Motor neuron (in vitro differentiated cells): Measurements from ENCODE around the gene ARF3. TPM values are rescaled to one million over a fixed set of nuclear protein-coding genes. Genes with fewer than 3 reads are reported as not detected.
A peak's percentile ranks its signal among the peaks of the same experiment; 100 is the strongest.

Experiments
- ATAC-seq, 8 experiments: fragments of 200-7000 bp; cut with Tn5 transposase; replicated peaks in 6 of 8; 2 replicates each; pipeline ENCODE4 v1.8.0; 2021; ENCODE audit warnings: mild to moderate bottlenecking in 8 of 8, moderate library complexity in 8 of 8
- H3K27ac ChIP-seq, 2 donors: fragments of 250-450 bp; sonication (Bioruptor Pico); 2 replicates each; pipeline ENCODE4 v1.9.0; 2021; ENCODE audit warnings: antibody characterized with exemption in 2 of 2, mild to moderate bottlenecking in 2 of 2, moderate library complexity in 1 of 2
- H3K4me1 ChIP-seq, 2 donors: fragments of 250-450 bp; sonication (Bioruptor Pico); replicated peaks in 1 of 2; 2 replicates each; pipeline ENCODE4 v1.6.1; 2021; ENCODE audit warnings: antibody characterized with exemption in 2 of 2, mild to moderate bottlenecking in 2 of 2, moderate library complexity in 1 of 2
- H3K4me3 ChIP-seq, 5 donors: fragments of 250-450 bp; sonication (Bioruptor Pico); 2 replicates each; pipeline ENCODE4 v1.9.0; 2021; ENCODE audit warnings: antibody characterized with exemption in 5 of 5, mild to moderate bottlenecking in 5 of 5, moderate library complexity in 4 of 5
- WGBS, 10 experiments: fragments of 450-650 bp; shearing (Covaris generic); methylation state at CpG; one replicate each; pipeline ENCODE4 v1.0.0; 2022; 5-methylcytosine and 5-hydroxymethylcytosine counted together
- in situ Hi-C, 9 experiments: fragments of 400-800 bp; cut with MboI; loops; one replicate each; pipeline ENCODE4 v1.15.0; 2021; ENCODE audit warnings: low sequenced_read_pairs in 9 of 9, low pct_unique_long_range_greater_than_20kb in 2 of 9; ENCODE audit not compliant: unreplicated experiment in 9 of 9
- total RNA-seq, 8 experiments: library from RNA; unstranded; fragments of 300-600 nt; gene quantifications; 2 replicates each; pipeline versions ENCODE4 v1.2.3 to v1.2.4, GENCODE V29; 2022

ARF3 gene
- total RNA-seq, 8 experiments from 2014 or later, result 48.8 to 124 (median 74.2) TPM

DNA sequence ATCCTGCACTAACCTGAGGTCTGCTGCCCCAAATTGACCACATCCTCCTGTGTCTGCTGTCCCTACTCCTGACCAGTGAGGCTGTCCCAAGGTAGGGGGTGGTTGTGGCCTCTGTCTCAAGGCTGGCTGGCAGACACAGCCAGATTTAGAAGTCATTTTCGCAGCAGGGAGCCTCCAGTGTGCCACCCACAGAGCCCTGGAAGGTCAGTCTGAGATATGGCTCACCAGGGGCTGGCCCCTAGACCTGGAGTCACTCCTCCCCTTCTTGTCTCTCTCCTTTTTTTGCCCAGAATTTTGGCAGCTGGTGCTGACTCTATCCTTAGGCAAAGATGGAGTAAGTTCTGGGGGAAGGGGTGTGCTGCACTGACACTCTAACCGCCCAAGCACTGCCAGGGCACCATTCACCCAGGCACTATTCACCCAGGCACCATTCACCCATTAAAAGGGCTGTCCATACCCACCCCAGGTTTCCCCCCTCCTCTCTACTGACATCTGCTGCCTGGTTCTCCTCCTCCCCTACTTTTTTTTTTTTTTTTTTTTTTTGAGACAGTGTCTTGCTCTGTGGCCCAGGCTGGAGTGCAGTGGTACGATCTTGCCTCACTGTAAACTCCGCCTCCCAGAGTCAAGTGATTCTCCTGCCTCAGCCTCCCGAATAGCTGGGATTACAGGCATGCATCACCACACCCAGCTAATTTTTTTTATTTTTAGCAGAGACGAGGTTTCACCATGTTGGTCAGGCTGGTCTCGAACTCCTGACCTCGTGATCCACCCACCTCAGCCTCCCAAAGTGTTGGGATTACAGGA is 34.2 kb upstream of the ARF3 start:
- in situ Hi-C loops, result no loop called here
- 14 to 78% (median 36%) methylated on average over 2 to 6 of the region's 8 CpGs; no CpG with 5 or more reads in 2 of the 10 experiments for WGBS, 10 experiments

GRCh38 chr12:48990552-48990951 is 33.3 kb upstream of the ARF3 start:
- H3K4me1 ChIP-seq, result peaks cover 20% of the 10 kb centered on the region in 2 donors
- peak in 3 of 8 experiments; percentile 47 to 73 (median 58) for ATAC-seq
- in situ Hi-C loops, result no loop called here
- H3K27ac ChIP-seq, result no peak overlapping the region
- H3K4me3 ChIP-seq, result no peak overlapping the region

More for the DNA sequence above, 34.2 kb upstream of the ARF3 start:
- Histone ChIP-seq H3K4me3 (no peak overlapping the region), H3K27ac (no peak overlapping the region), H3K4me1 (peaks cover 11% of the 10 kb centered on the region in 2 donors)
- no peak for ATAC-seq

DNA sequence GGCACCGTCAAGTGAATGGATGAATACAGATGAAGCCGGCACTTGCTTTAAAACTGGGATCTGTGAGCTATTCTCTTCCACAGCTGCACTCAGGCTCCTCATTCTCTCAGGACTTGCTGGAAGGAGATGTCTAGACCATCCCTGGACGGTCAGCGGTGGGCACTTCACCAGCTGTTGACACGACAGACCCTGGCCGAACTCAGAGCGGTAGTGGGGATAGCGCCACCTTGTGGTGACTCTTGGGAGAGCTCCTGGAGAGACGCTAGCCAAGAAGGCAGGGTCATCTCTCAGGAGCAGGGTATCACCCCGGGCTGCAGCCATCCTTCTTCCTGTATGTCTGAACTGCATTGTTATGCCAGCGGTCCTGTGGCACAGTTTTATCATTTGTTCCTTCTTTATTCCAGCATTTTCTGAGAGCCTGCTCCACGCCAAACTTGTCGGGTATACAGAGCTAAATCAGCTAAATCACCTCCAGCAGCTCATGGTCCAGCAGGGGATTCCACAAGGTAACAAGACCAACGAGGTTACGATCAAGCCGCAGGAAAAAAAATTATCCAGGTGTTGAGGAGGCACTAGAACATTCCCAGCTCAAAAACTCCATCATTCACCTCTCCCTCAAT is 30.9 kb upstream of the ARF3 start:
- Histone ChIP-seq H3K4me3 (no peak overlapping the region), H3K27ac (no peak overlapping the region), H3K4me1 (peaks cover 25% of the 10 kb centered on the region in 2 donors)
- in situ Hi-C loops, result no loop called here
- peak in 4 of 8 experiments; percentile 7 to 85 (median 51) for ATAC-seq
- 10 to 78% (median 40%) methylated on average over 1 to 11 of the region's 16 CpGs; no CpG with 5 or more reads in 1 of the 10 experiments for WGBS, 10 experiments

DNA sequence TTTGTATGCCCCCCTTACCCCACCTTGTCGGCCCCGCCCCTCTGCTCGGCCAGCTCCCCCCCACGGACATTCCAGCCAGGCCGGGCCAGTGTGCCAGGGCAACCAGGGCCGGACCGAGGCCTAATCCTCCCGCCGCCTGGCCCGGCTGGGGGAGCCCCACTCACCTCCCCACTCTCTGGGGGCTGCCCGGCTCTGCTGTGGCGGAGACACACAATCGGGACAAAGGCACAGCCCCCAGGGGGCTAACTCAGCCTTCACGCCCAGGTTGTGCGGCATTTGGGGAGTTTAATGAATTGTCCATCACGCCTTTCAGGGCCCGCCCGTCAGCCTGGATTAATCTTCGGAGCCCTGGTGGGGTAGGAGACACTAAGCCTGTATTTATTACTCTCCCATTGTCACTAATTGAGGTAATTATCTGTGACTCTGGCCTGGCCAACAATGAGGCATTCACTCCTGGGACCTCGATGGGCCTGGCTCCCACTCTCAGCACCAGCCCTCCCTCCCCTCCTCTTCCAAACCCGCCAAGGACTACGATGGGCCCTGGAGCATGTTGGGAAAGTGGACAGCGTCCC is 29.5 kb upstream of the ARF3 start:
- in situ Hi-C loops, result no loop called here
- Histone ChIP-seq H3K4me1 (peaks cover 25% of the 10 kb centered on the region in 2 donors), H3K27ac (no peak overlapping the region), H3K4me3 (no peak overlapping the region)
- WGBS, 10 experiments, result 0 to 60% (median 33%) methylated on average over 1 to 4 of the region's 23 CpGs; no CpG with 5 or more reads in 5 of the 10 experiments
- ATAC-seq, result peak in 5 of 8 experiments; percentile 56 to 65 (median 59)

- WGBS, 10 experiments, result 60 to 100% (median 90%) methylated on average over 1 to 2 of the region's 2 CpGs; no CpG with 5 or more reads in 6 of the 10 experiments
- in situ Hi-C loops, result no loop called here
- no peak overlapping the region for H3K27ac ChIP-seq
- ATAC-seq, result peak in 1 of 8 experiments; percentile 1
- H3K4me3 ChIP-seq, result no peak overlapping the region
- H3K4me1 ChIP-seq, result peaks cover 25 to 31% of the 10 kb centered on the region in 2 donors
Observed at GRCh38 chr12:48985901-48986300, 28.6 kb upstream of the ARF3 start.

- in situ Hi-C loops, result no loop called here
- no peak overlapping the region for H3K27ac ChIP-seq
- 50% methylated on average over 2 of the region's 10 CpGs; no CpG with 5 or more reads in 8 of the 10 experiments for WGBS, 10 experiments
- no peak overlapping the region for H3K4me3 ChIP-seq
- peaks cover 27 to 34% of the 10 kb centered on the region in 2 donors for H3K4me1 ChIP-seq
- ATAC-seq, result peak in 7 of 8 experiments; percentile 30 to 47 (median 40)
Observed at GRCh38 chr12:48985475-48985897, 28.2 kb upstream of the ARF3 start.

GRCh38 chr12:48982397-48983080 is 25.3 kb upstream of the ARF3 start:
- WGBS, 10 experiments, result 0 to 73% (median 32%) methylated on average over 1 to 6 of the region's 6 CpGs
- ATAC-seq, result no peak
- no peak overlapping the region for H3K27ac ChIP-seq
- in situ Hi-C loops, result no loop called here
- no peak overlapping the region for H3K4me3 ChIP-seq
- peaks cover 28 to 41% of the 10 kb centered on the region in 2 donors for H3K4me1 ChIP-seq

- in situ Hi-C loops, result no loop called here
- 0 to 33% (median 0%) methylated on average over 1 to 5 of the region's 13 CpGs; no CpG with 5 or more reads in 6 of the 10 experiments for WGBS, 10 experiments
- peak in 1 of 8 experiments; percentile 2 for ATAC-seq
- H3K27ac ChIP-seq, result no peak overlapping the region
- peaks cover 20 to 33% of the 10 kb centered on the region in 2 donors for H3K4me1 ChIP-seq
- peak overlapping the region in 2 of 5 donors; percentile 19 to 36 for H3K4me3 ChIP-seq
Observed at GRCh38 chr12:48981757-48982157, 24.5 kb upstream of the ARF3 start.

GRCh38 chr12:48980953-48981756 is 23.9 kb upstream of the ARF3 start:
- in situ Hi-C loops, result no loop called here
- H3K4me3 ChIP-seq, result peak overlapping the region; percentile 13 to 36 (median 19)
- peaks cover 14 to 27% of the 10 kb centered on the region in 2 donors for H3K4me1 ChIP-seq

DNA sequence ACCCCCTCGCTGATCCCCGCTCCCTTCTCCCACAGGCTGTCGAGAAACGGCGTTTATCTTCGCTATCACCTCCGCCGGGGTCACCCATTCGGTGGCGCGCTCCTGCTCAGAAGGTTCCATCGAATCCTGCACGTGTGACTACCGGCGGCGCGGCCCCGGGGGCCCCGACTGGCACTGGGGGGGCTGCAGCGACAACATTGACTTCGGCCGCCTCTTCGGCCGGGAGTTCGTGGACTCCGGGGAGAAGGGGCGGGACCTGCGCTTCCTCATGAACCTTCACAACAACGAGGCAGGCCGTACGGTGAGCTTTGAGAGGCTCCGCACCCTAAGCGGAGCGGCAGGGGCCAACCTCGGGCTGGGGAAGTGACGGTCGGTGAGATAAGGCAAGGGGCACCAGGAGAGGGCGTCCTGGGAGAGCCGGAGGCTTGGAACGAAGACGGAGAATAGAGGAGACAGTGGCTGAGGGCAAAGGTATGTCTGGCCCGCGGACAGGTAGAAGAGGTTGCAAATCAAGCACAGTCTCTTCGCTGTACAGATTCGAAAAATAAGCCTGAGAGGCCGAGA is 23.2 kb upstream of the ARF3 start:
- Histone ChIP-seq H3K4me1 (peaks cover 8 to 20% of the 10 kb centered on the region in 2 donors), H3K4me3 (peak overlapping the region in 2 of 5 donors; percentile 21 to 36), H3K27ac (no peak overlapping the region)
- peak in 2 of 8 experiments; percentile 6 to 23 for ATAC-seq
- in situ Hi-C loops, result no loop called here
- 0 to 25% (median 7%) methylated on average over 1 to 42 of the region's 46 CpGs; no CpG with 5 or more reads in 4 of the 10 experiments for WGBS, 10 experiments

More at GRCh38 chr12:48980953-48981756, 23.9 kb upstream of the ARF3 start:
- peak; percentile 24 to 79 (median 70) for ATAC-seq
- WGBS, 10 experiments, result 0 to 10% (median 2%) methylated on average over 2 to 63 of the region's 91 CpGs; no CpG with 5 or more reads in 2 of the 10 experiments
- H3K27ac ChIP-seq, result no peak overlapping the region

GRCh38 chr12:48979602-48980388 is 22.5 kb upstream of the ARF3 start:
- Histone ChIP-seq H3K4me1 (peaks cover 4 to 16% of the 10 kb centered on the region in 2 donors), H3K4me3 (peak overlapping the region in 1 of 5 donors; percentile 36), H3K27ac (no peak overlapping the region)
- in situ Hi-C loops, result no loop called here
- no peak for ATAC-seq
- 0 to 13% (median 3%) methylated on average over 1 to 9 of the region's 55 CpGs; no CpG with 5 or more reads in 4 of the 10 experiments for WGBS, 10 experiments
